Breast epithelium (tissue), 3 donors: ENCODE data around the gene TMEM63C.

Source experiments
- CTCF ChIP-seq, 3 donors: fragments of 450-650 bp; IDR thresholded peaks; one replicate each; pipeline ENCODE4 v1.5.1; 2016 to 2017; ENCODE audit warnings: antibody characterized with exemption in 3 of 3, mild to moderate bottlenecking in 3 of 3, moderate library complexity in 3 of 3
- POLR2A ChIP-seq: fragments of 450-650 bp; IDR thresholded peaks from one replicate; pipeline ENCODE4 v1.6.1; 2016; ENCODE audit warnings: antibody characterized with exemption, mild to moderate bottlenecking, moderate library complexity

GRCh38 chr14:77189479-77189878 is 7.9 kb downstream of the TMEM63C start:
- TF ChIP-seq CTCF (IDR thresholded peaks at IDR 0.05) = no peak
- TF ChIP-seq POLR2A = no peak
